ENCODE results near the gene ZNF544.
"Not testable (repeated sequence)": the region's sequence is repeated elsewhere in the genome, so short reads cannot be mapped to it uniquely, and the experiment has no call there.

The ZNF544 gene

DNA sequence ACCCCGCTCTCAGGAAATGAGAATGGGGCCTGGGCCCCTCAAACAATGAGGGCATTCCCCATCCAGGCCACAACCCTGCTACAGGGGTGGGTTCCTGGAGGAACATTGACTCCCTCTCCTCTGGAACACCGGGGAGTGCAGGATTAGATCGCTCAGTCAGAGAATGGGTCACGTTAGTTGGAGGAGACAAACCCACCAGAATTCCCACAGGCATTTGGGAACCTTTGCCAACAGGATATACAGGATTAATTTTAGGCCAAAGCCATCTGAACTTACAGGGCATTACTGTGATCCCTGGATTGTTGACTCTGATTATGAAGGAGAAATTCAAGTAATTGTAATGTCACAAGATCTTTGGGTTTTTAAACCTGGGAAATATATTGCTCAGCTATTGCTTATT is 79.0 kb downstream of the ZNF544 start:
- TF ChIP-seq, protein P1, sequence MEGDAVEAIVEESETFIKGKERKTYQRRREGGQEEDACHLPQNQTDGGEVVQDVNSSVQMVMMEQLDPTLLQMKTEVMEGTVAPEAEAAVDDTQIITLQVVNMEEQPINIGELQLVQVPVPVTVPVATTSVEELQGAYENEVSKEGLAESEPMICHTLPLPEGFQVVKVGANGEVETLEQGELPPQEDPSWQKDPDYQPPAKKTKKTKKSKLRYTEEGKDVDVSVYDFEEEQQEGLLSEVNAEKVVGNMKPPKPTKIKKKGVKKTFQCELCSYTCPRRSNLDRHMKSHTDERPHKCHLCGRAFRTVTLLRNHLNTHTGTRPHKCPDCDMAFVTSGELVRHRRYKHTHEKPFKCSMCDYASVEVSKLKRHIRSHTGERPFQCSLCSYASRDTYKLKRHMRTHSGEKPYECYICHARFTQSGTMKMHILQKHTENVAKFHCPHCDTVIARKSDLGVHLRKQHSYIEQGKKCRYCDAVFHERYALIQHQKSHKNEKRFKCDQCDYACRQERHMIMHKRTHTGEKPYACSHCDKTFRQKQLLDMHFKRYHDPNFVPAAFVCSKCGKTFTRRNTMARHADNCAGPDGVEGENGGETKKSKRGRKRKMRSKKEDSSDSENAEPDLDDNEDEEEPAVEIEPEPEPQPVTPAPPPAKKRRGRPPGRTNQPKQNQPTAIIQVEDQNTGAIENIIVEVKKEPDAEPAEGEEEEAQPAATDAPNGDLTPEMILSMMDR (IDR thresholded peaks at IDR 0.05; ENCODE audit: control extremely low read depth, extremely low read depth, low read depth, missing control alignments), result no peak
- POLR2A ChIA-PET, result no interaction called here
- no peak for DNase-seq (ENCODE audit: extremely low spot score)
- CTCF ChIA-PET, result interaction anchor here (1.1 kb wide), 1 partner anchor 21 kb away, joined by 4 read pairs; no protein-coding TSS in a partner anchor

DNA sequence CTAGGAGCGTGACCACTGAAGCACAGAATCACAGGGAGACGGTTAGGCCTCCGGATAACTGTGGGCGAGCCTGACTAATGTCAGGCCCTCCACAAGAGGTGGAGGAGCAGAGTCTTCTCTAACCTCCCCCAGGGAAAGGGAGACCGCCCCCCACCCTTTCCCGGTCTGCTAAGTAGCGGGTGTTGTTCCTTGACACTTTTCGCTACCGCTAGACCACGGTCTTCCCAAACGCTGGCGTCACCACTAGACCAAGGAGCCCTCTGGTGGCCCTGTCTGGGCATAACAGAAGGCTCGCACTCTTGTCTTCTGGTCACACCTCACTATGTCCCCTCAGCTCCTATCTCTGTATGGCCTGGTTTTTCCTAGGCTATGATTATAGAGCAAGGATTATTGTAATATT is 82.0 kb downstream of the ZNF544 start:
- CTCF ChIA-PET, result interaction anchor here (0.8 to 1.4 kb wide), 3 partner anchors 9 to 37 kb away, joined by 3 to 4 read pairs (median 3); no protein-coding TSS in a partner anchor
- DNase-seq (ENCODE audit: extremely low spot score); POLR2A ChIA-PET: not testable (repeated sequence)

DNA sequence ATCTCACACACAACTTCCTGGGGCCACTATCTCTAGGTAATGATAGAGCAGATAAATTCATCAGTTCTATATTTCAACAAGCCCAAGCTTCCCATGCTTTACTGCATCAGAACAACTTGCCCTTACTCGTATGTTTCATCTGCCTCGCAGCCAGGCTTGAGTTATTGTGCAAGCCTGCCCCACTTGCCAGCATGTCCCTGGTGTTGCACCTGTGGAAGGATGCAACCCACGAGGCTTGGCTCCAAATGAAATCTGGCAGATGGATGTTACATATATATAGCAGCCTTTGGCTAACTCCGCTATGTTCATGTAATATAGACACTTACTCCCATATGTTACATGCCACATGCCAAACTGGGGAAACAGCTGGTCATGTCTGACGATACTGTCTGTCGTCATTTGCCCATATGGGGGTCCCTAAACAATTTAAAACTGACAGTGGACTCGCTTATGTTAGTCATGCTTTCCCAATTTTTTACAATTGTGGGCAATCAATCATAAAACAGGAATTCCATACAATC is 82.7 kb downstream of the ZNF544 start:
- no peak for DNase-seq (ENCODE audit: extremely low spot score)
- TF ChIP-seq, protein P1 (IDR thresholded peaks at IDR 0.05; ENCODE audit: control extremely low read depth, extremely low read depth, low read depth, missing control alignments), result no peak
- ChIA-PET POLR2A (no interaction called here), CTCF (interaction anchor here (0.8 to 1.4 kb wide), 3 partner anchors 10 to 36 kb away, joined by 3 to 4 read pairs (median 3); no protein-coding TSS in a partner anchor)
